ENCODE measurements around the gene MDM4. TPM values are rescaled to one million over a fixed set of nuclear protein-coding genes. Genes with fewer than 3 reads are reported as not detected.

Gene MDM4
- total RNA-seq, 2 donors from 2014 or later: 65.5 to 161 TPM

DNA sequence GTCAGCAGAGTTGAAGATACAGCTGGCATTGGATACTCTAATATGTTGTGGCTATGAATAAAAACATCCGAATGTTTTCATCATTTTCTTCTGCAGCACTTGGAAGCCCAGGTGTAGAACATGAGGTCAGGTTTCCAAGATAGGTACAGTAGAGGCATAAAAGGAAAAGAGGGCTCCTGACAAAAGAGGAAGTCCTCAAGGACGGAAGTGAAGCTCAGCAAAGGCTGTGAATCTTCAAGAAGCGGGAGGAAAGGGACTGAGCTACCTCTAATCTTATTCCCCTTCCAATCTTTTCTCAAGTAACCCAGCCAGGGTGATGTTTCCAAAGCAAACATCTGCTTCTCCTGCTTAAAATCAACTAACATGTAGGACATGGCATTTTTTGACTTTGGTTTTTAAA lies 17.2 kb upstream of the MDM4 start:
- 89 to 93% methylated on average over 3 of the region's 3 CpGs for WGBS, 2 experiments (ENCODE audit: insufficient coverage in 1 of 2, insufficient read length in 1 of 2)
- no peak overlapping the region for H3K9ac ChIP-seq (ENCODE audit: extremely low read depth, low read length, poor library complexity, severe bottlenecking)
- Mint-ChIP-seq H3K4me1 (peaks cover 4% of the 10 kb centered on the region), H3K27ac (no peak overlapping the region), H3K9me3 (no peaks in the 10 kb centered on the region), H3K27me3 (ENCODE audit: insufficient read depth) (peaks cover 34% of the 10 kb centered on the region), H3K4me3 (no peak overlapping the region), H3K36me3 (ENCODE audit: low read depth) (no peaks in the 10 kb centered on the region)
- H3K27ac ChIP-seq (ENCODE audit: low read depth, low read length): no peak overlapping the region
- H3K27me3 ChIP-seq (ENCODE audit: control insufficient read depth, insufficient read depth, low read length, poor library complexity, severe bottlenecking): peaks cover 27% of the 10 kb centered on the region
- peaks cover 6% of the 10 kb centered on the region for H3K9me3 ChIP-seq (ENCODE audit: control insufficient read depth, low read length)
- TF ChIP-seq, protein P1, sequence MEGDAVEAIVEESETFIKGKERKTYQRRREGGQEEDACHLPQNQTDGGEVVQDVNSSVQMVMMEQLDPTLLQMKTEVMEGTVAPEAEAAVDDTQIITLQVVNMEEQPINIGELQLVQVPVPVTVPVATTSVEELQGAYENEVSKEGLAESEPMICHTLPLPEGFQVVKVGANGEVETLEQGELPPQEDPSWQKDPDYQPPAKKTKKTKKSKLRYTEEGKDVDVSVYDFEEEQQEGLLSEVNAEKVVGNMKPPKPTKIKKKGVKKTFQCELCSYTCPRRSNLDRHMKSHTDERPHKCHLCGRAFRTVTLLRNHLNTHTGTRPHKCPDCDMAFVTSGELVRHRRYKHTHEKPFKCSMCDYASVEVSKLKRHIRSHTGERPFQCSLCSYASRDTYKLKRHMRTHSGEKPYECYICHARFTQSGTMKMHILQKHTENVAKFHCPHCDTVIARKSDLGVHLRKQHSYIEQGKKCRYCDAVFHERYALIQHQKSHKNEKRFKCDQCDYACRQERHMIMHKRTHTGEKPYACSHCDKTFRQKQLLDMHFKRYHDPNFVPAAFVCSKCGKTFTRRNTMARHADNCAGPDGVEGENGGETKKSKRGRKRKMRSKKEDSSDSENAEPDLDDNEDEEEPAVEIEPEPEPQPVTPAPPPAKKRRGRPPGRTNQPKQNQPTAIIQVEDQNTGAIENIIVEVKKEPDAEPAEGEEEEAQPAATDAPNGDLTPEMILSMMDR (conservative IDR thresholded peaks at IDR 0.05): no peak
- H3K36me3 ChIP-seq (ENCODE audit: control insufficient read depth, insufficient read depth, low read length): no peaks in the 10 kb centered on the region
- H3K4me1 ChIP-seq (ENCODE audit: control insufficient read depth, insufficient read depth, low read length): peaks cover 2% of the 10 kb centered on the region
- no peak for DNase-seq
- H3K4me3 ChIP-seq (ENCODE audit: low read length): no peak overlapping the region

DNA sequence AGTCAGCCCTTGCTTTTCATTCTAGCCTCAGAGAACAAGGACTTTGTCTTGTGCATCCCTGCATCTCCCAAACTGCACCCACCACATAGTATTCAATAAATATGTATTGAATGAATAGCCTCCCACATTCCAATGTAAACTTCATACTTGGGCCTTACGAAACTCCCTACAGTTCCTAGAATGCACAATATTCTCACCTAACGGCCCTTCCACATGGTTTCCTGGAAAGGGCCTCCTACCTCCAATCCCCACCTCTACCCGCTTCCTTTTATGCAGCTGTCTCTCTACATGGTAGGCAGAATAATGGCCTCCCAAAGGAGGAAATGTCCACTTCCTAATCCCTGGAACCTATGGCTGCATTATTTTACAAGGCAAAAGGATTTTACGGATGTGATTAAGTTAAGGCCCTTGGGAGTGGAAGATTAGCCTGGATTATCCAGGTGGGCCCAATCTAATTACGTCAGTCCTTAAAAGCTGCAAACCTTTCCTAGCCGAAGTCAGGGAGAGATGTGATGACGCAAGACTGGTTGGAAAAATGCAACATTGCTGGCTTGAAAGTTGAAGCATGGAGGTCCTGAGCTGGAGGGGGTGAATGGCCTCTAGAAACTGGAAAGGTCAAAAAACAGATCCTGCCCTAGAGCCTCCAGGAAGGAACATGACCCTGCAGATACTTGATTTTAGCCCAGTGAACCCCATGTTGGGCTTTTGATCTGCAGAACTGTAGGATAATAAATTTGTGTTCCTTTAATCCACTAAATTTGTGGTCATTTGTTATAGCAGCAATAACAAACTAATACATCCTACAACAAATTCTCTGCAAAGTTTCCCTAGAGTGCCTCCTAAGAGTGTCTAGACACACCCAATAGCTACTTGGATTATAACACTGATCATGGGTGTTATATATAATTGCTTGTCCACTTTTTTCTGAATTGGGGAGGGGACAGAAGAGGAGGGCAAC lies 16.4 kb upstream of the MDM4 start:
- Histone ChIP-seq H3K36me3 (ENCODE audit: control insufficient read depth, insufficient read depth, low read length) (no peaks in the 10 kb centered on the region), H3K27ac (ENCODE audit: low read depth, low read length) (no peak overlapping the region), H3K4me1 (ENCODE audit: control insufficient read depth, insufficient read depth, low read length) (peaks cover 2% of the 10 kb centered on the region), H3K9me3 (ENCODE audit: control insufficient read depth, low read length) (peaks cover 6% of the 10 kb centered on the region), H3K27me3 (ENCODE audit: control insufficient read depth, insufficient read depth, low read length, poor library complexity, severe bottlenecking) (peaks cover 27% of the 10 kb centered on the region), H3K4me3 (ENCODE audit: low read length) (no peak overlapping the region), H3K9ac (ENCODE audit: extremely low read depth, low read length, poor library complexity, severe bottlenecking) (no peak overlapping the region)
- TF ChIP-seq, protein P1 (conservative IDR thresholded peaks at IDR 0.05): no peak
- 96 to 100% methylated on average over 2 to 7 of the region's 7 CpGs for WGBS, 2 experiments (ENCODE audit: insufficient coverage in 1 of 2, insufficient read length in 1 of 2)
- Mint-ChIP-seq H3K9me3 (no peaks in the 10 kb centered on the region), H3K27me3 (ENCODE audit: insufficient read depth) (peaks cover 34% of the 10 kb centered on the region), H3K27ac (no peak overlapping the region), H3K4me1 (peaks cover 4% of the 10 kb centered on the region), H3K36me3 (ENCODE audit: low read depth) (no peaks in the 10 kb centered on the region), H3K4me3 (no peak overlapping the region)
- DNase-seq: no peak

DNA sequence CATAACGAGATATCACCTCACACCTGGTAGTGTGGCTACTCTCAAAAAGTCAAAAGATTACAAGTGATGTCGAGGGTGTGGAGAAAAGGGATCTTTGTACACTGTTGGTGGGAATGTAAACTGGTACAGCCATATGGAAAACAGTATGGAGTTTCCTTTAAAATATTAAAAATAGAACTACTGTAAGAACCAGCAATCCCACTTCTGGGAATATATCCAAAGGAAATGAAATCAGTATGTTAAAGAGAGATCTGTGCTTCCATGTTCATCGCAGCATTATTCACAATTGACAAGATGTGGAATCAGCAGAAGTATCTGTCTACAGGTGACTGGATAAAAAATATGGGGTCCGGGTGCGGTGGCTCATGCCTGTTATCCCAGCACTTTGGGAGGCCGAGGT lies 14.0 kb upstream of the MDM4 start:
- Mint-ChIP-seq H3K27ac (no peak overlapping the region), H3K9me3 (no peaks in the 10 kb centered on the region), H3K36me3 (ENCODE audit: low read depth) (no peaks in the 10 kb centered on the region), H3K27me3 (ENCODE audit: insufficient read depth) (peaks cover 18% of the 10 kb centered on the region), H3K4me1 (peaks cover 4% of the 10 kb centered on the region), H3K4me3 (no peak overlapping the region)
- Histone ChIP-seq H3K9me3 (ENCODE audit: control insufficient read depth, low read length) (peaks cover 6% of the 10 kb centered on the region), H3K27ac (ENCODE audit: low read depth, low read length) (no peak overlapping the region), H3K9ac (ENCODE audit: extremely low read depth, low read length, poor library complexity, severe bottlenecking) (no peak overlapping the region), H3K4me3 (ENCODE audit: low read length) (no peak overlapping the region), H3K36me3 (ENCODE audit: control insufficient read depth, insufficient read depth, low read length) (no peaks in the 10 kb centered on the region), H3K4me1 (ENCODE audit: control insufficient read depth, insufficient read depth, low read length) (peaks cover 2% of the 10 kb centered on the region), H3K27me3 (ENCODE audit: control insufficient read depth, insufficient read depth, low read length, poor library complexity, severe bottlenecking) (peaks cover 15% of the 10 kb centered on the region)
- no peak for DNase-seq
- TF ChIP-seq, protein P1 (conservative IDR thresholded peaks at IDR 0.05): no peak
- WGBS, 2 experiments (ENCODE audit: insufficient coverage in 1 of 2, insufficient read length in 1 of 2): 89 to 90% methylated on average over 6 of the region's 6 CpGs
